Pancreas (tissue), 10 donors: ENCODE data around the gene MCTP1. TPM values are rescaled to one million over a fixed set of nuclear protein-coding genes. Genes with fewer than 3 reads are reported as not detected.
A peak's percentile ranks its signal among the peaks of the same experiment; 100 is the strongest.

ENCODE experiments used
- ATAC-seq, 4 donors: fragments of 200-7000 bp; cut with Tn5 transposase; one replicate each; pipeline versions ENCODE4 v1.8.0 to v1.9.1; 2020; ENCODE audit warnings: mild to moderate bottlenecking in 4 of 4, moderate library complexity in 4 of 4
- DNase-seq, 6 donors: peaks; one replicate each; pipeline ENCODE4 v3.0.0-alpha.2; 2020
- FAIRE-seq: peaks from 2 replicates; lab custom pipeline; 2012; peaks lifted over from hg19 to GRCh38; lab: Jason Lieb, UNC
- H3K27ac ChIP-seq, 4 donors: fragments of 200-600 bp; sonication (generic); 1 replicate in 3 of 4; 2 replicates in 1 of 4; pipeline versions ENCODE4 v1.5.0 to v1.8.0; 2020
- H3K27me3 ChIP-seq, 4 donors: fragments of 200-600 bp; one replicate each; pipeline ENCODE4 v1.8.0; 2021
- H3K36me3 ChIP-seq, 3 donors: fragments of 200-600 bp; sonication (generic) in 1 of 3; one replicate each; pipeline versions ENCODE4 v1.5.0 to v1.8.0; 2020 to 2021
- H3K4me1 ChIP-seq, 3 donors: fragments of 200-600 bp; one replicate each; pipeline ENCODE4 v1.8.0; 2021
- H3K4me3 ChIP-seq, 4 donors: fragments of 200-600 bp; sonication (generic) in 2 of 4; one replicate each; pipeline versions ENCODE4 v1.5.0 to v1.8.0; 2020 to 2021
- H3K9me3 ChIP-seq, 4 donors: fragments of 200-600 bp; one replicate each; pipeline ENCODE4 v1.8.0; 2021
- CTCF ChIP-seq, 4 donors: fragments of 200-600 bp; sonication (generic) in 3 of 4; IDR thresholded peaks; one replicate each; pipeline versions ENCODE4 v1.5.0 to v1.8.0; 2021; ENCODE audit warnings: antibody characterized with exemption in 4 of 4
- WGBS, 2 donors: extraction: QIAGEN DNeasy Blood & Tissue Kit; methylation state at CpG; one replicate each; pipeline ENCODE4 v1.1.7; 2013; 5-methylcytosine and 5-hydroxymethylcytosine counted together
- intact Hi-C, 3 donors: fragments of 100-400 bp; cut with DNase I; formaldehyde crosslinking; loops; one replicate each; pipeline versions ENCODE4 v1.11.1 to v1.14.2; 2022
- polyA plus RNA-seq, 2 donors: library from polyadenylated mRNA; stranded (reverse); fragments of 200-250 nt; gene quantifications; one replicate each; pipeline ENCODE4 v1.2.3, GENCODE V29; 2013
- total RNA-seq, 6 donors: library from RNA; stranded (reverse); fragmentation: NEBNext Ultra II Directional in 4 of 6; extraction: Animal tissue kit (Norgen Biotek cat#: 25700) in 4 of 6; gene quantifications; one replicate each; pipeline versions ENCODE4 v1.2.1 to v1.2.4, GENCODE V29; 2021 to 2023
- donor health status: healthy with polysubstance abuse.
- donor health status: DM: no; HTN: no; CAD: no; lungs with moderate emphysema.
- donor health status: DM: no; HTN: no; CAD: no.
- donor health status: control.
- donor health status: control.
- donor health status: Bipolar disorder and iron deficiency.
- donor health status: DM: yes; HTN: yes; CAD: no.
- donor health status: DM: no; HTN: no; CAD: no.
- donor health status: DM: no; HTN: no; CAD: no.
- donor health status: DM: yes; HTN: yes; CAD: no.

Gene MCTP1
- total and polyA plus RNA-seq, 8 donors: 0.80 to 8.1 (median 2.2) TPM

- FAIRE-seq: no peak
Measured at GRCh38 chr5:95283761-95284571, 928 bp downstream of the MCTP1 start.

GRCh38 chr5:95283022-95283615, 1.8 kb downstream of the MCTP1 start:
- peak overlapping the region in 3 of 4 donors; percentile 41 to 83 (median 42) for H3K4me3 ChIP-seq
- 17% methylated on average over 10 of the region's 10 CpGs for WGBS, 2 donors
- ATAC-seq (no peak), DNase-seq (no peak), FAIRE-seq (no peak)
- H3K27me3 ChIP-seq: peaks cover 0 to 23% (median 7%) of the 10 kb centered on the region in 4 donors
- no peaks in the 10 kb centered on the region for H3K9me3 ChIP-seq
- H3K4me1 ChIP-seq: peaks cover 0 to 4% (median 0%) of the 10 kb centered on the region in 3 donors
- no peak for TF ChIP-seq CTCF (IDR thresholded peaks at IDR 0.05)
- no peak overlapping the region for H3K27ac ChIP-seq
- H3K36me3 ChIP-seq: no peaks in the 10 kb centered on the region
- intact Hi-C loops: no loop called here

More at GRCh38 chr5:95283761-95284571, 928 bp downstream of the MCTP1 start:
- TF ChIP-seq CTCF (IDR thresholded peaks at IDR 0.05): peak in 2 of 4 donors; percentile 18 to 23
- H3K9me3 ChIP-seq: no peaks in the 10 kb centered on the region
- intact Hi-C loops: no loop called here
- DNase-seq: peak; percentile 11 to 85 (median 46)
- no peaks in the 10 kb centered on the region for H3K36me3 ChIP-seq
- peak; percentile 65 to 76 (median 73) for ATAC-seq
- H3K27me3 ChIP-seq: peaks cover 0 to 23% (median 10%) of the 10 kb centered on the region in 4 donors
- 0 to 1% methylated on average over 67 to 89 of the region's 89 CpGs for WGBS, 2 donors
- H3K4me3 ChIP-seq: peak overlapping the region; percentile 41 to 83 (median 52)
- H3K27ac ChIP-seq: no peak overlapping the region
- H3K4me1 ChIP-seq: peaks cover 0 to 4% (median 0%) of the 10 kb centered on the region in 3 donors

GRCh38 chr5:95281226-95281625, 3.7 kb downstream of the MCTP1 start:
- no peak for DNase-seq
- no peak overlapping the region for H3K27ac ChIP-seq
- TF ChIP-seq CTCF (IDR thresholded peaks at IDR 0.05): no peak
- no peak for FAIRE-seq
- ATAC-seq: no peak
- 68 to 70% methylated on average over 2 of the region's 2 CpGs for WGBS, 2 donors
- H3K4me3 ChIP-seq: no peak overlapping the region
- peaks cover 0 to 19% (median 5%) of the 10 kb centered on the region in 4 donors for H3K27me3 ChIP-seq
- H3K36me3 ChIP-seq: no peaks in the 10 kb centered on the region
- no peaks in the 10 kb centered on the region for H3K9me3 ChIP-seq
- H3K4me1 ChIP-seq: peaks cover 0 to 4% (median 0%) of the 10 kb centered on the region in 3 donors
- intact Hi-C loops: no loop called here

- Histone ChIP-seq H3K36me3 (no peaks in the 10 kb centered on the region), H3K27ac (no peak overlapping the region), H3K9me3 (no peaks in the 10 kb centered on the region), H3K4me1 (peaks cover 0 to 3% (median 0%) of the 10 kb centered on the region in 3 donors), H3K27me3 (peaks cover 0 to 15% (median 3%) of the 10 kb centered on the region in 4 donors), H3K4me3 (no peak overlapping the region)
- no peak for TF ChIP-seq CTCF (IDR thresholded peaks at IDR 0.05)
- ATAC-seq: no peak
- FAIRE-seq: no peak
- WGBS, 2 donors: 49 to 61% methylated on average over 8 of the region's 8 CpGs
- no peak for DNase-seq
- intact Hi-C loops: no loop called here
Measured at GRCh38 chr5:95280401-95281095, 4.3 kb downstream of the MCTP1 start.
